H7 (cell line): Measurements from ENCODE around the gene PITPNB. TPM values are rescaled to one million over a fixed set of nuclear protein-coding genes. Genes with fewer than 3 reads are reported as not detected.

Experiments
- DNase-seq: peaks from one replicate; pipeline ENCODE4 v3.0.0; 2012
- H3K27me3 ChIP-seq: 2 replicates; pipeline ENCODE4 v1.6.0; 2011; ENCODE audit warnings: mild to moderate bottlenecking, low read length; ENCODE audit not compliant: control insufficient read depth, insufficient read depth
- H3K36me3 ChIP-seq: replicated peaks from 2 replicates; pipeline ENCODE4 v1.5.1; 2011; ENCODE audit warnings: low read length; ENCODE audit not compliant: control insufficient read depth, insufficient read depth
- H3K4me3 ChIP-seq: 2 replicates; pipeline ENCODE4 v1.5.1; 2011; ENCODE audit warnings: low read depth, mild to moderate bottlenecking, control low read depth, low read length, moderate library complexity; ENCODE audit not compliant: insufficient read depth
- total RNA-seq: library from RNA; depleted of rRNA; stranded (reverse); fragments of >200 nt; shearing (Covaris generic); gene quantifications from 2 replicates; pipeline ENCODE4 v1.2.3, GENCODE V29; 2014; rRNA removed

The PITPNB gene
- total RNA-seq, result 13.9 and 17.2 TPM in 2 replicates

GRCh38 chr22:27919222-27919941 lies at the start of gene PITPNB:
TSS of gene PITPNB (minus strand) at chr22:27919256. CDS start at chr22:27919191, 65 bp downstream.
- peak within 1 kb of the TSS; percentile 92 for H3K4me3 ChIP-seq
- peak; percentile 100 for DNase-seq
- H3K36me3 ChIP-seq, result no peaks in the 10 kb centered on the region
- no peaks in the 10 kb centered on the region for H3K27me3 ChIP-seq

- Histone ChIP-seq H3K36me3 (no peaks in the 10 kb centered on the region), H3K27me3 (no peaks in the 10 kb centered on the region), H3K4me3 (no peak overlapping the region)
- DNase-seq, result no peak
Measured at GRCh38 chr22:27966168-27967064, 47.4 kb upstream of the PITPNB start.

- Histone ChIP-seq H3K36me3 (no peaks in the 10 kb centered on the region), H3K4me3 (no peak overlapping the region), H3K27me3 (no peaks in the 10 kb centered on the region)
- DNase-seq, result no peak
Measured at GRCh38 chr22:27962268-27963044, 43.4 kb upstream of the PITPNB start.

GRCh38 chr22:27961680-27962079 lies 42.6 kb upstream of the PITPNB start:
- H3K4me3 ChIP-seq, result no peak overlapping the region
- H3K27me3 ChIP-seq, result no peaks in the 10 kb centered on the region
- DNase-seq, result no peak
- no peaks in the 10 kb centered on the region for H3K36me3 ChIP-seq

GRCh38 chr22:27961182-27961581 lies 42.1 kb upstream of the PITPNB start:
- no peaks in the 10 kb centered on the region for H3K36me3 ChIP-seq
- DNase-seq, result no peak
- no peak overlapping the region for H3K4me3 ChIP-seq
- no peaks in the 10 kb centered on the region for H3K27me3 ChIP-seq

GRCh38 chr22:27959335-27960090 lies 40.5 kb upstream of the PITPNB start:
- DNase-seq, result no peak
- Histone ChIP-seq H3K4me3 (no peak overlapping the region), H3K36me3 (no peaks in the 10 kb centered on the region), H3K27me3 (no peaks in the 10 kb centered on the region)

GRCh38 chr22:27952779-27953178 lies 33.7 kb upstream of the PITPNB start:
- DNase-seq, result no peak
- Histone ChIP-seq H3K36me3 (no peaks in the 10 kb centered on the region), H3K27me3 (no peaks in the 10 kb centered on the region), H3K4me3 (no peak overlapping the region)

- no peak overlapping the region for H3K4me3 ChIP-seq
- DNase-seq, result no peak
- H3K36me3 ChIP-seq, result no peaks in the 10 kb centered on the region
Measured at GRCh38 chr22:27952091-27952490, 33.0 kb upstream of the PITPNB start.

GRCh38 chr22:27949421-27949820 lies 30.4 kb upstream of the PITPNB start:
- Histone ChIP-seq H3K36me3 (no peaks in the 10 kb centered on the region), H3K27me3 (no peaks in the 10 kb centered on the region), H3K4me3 (no peak overlapping the region)
- no peak for DNase-seq

More at GRCh38 chr22:27952091-27952490, 33.0 kb upstream of the PITPNB start:
- no peaks in the 10 kb centered on the region for H3K27me3 ChIP-seq

- no peak for DNase-seq
- Histone ChIP-seq H3K36me3 (no peaks in the 10 kb centered on the region), H3K4me3 (no peak overlapping the region), H3K27me3 (no peaks in the 10 kb centered on the region)
Measured at GRCh38 chr22:27948569-27948968, 29.5 kb upstream of the PITPNB start.

GRCh38 chr22:27947448-27947847 lies 28.4 kb upstream of the PITPNB start:
- no peak for DNase-seq
- Histone ChIP-seq H3K27me3 (no peaks in the 10 kb centered on the region), H3K4me3 (no peak overlapping the region), H3K36me3 (no peaks in the 10 kb centered on the region)

- H3K4me3 ChIP-seq, result no peak overlapping the region
- DNase-seq, result no peak
- H3K36me3 ChIP-seq, result no peaks in the 10 kb centered on the region
- no peaks in the 10 kb centered on the region for H3K27me3 ChIP-seq
Measured at GRCh38 chr22:27941143-27941542, 22.1 kb upstream of the PITPNB start.

GRCh38 chr22:27937453-27937852 lies 18.4 kb upstream of the PITPNB start:
- DNase-seq, result no peak
- Histone ChIP-seq H3K4me3 (no peak overlapping the region), H3K36me3 (no peaks in the 10 kb centered on the region)

GRCh38 chr22:27935897-27936296 lies 16.8 kb upstream of the PITPNB start:
- Histone ChIP-seq H3K4me3 (no peak overlapping the region), H3K36me3 (no peaks in the 10 kb centered on the region), H3K27me3 (no peaks in the 10 kb centered on the region)
- DNase-seq, result no peak

More at GRCh38 chr22:27937453-27937852, 18.4 kb upstream of the PITPNB start:
- no peaks in the 10 kb centered on the region for H3K27me3 ChIP-seq
